Activated naive CD4-positive, alpha-beta T cell treated with anti-CD3 and anti-CD28 coated beads, Interleukin-2, amount 50 U/mL, for 24 hours (primary cell): ENCODE data around the gene CPLX1.
"Not testable (repeated sequence)": the region's sequence is repeated elsewhere in the genome, so short reads cannot be mapped to it uniquely, and the experiment has no call there.

Source experiments
- H3K27ac Mint-ChIP-seq: one replicate; pipeline ENCODE4 v1.8.0; 2021; ENCODE audit warnings: mild to moderate bottlenecking, mixed read lengths
- H3K27me3 Mint-ChIP-seq: one replicate; pipeline ENCODE4 v1.8.0; 2021; ENCODE audit warnings: mixed read lengths
- H3K36me3 Mint-ChIP-seq: one replicate; pipeline ENCODE4 v1.8.0; 2021; ENCODE audit warnings: mixed read lengths
- H3K4me1 Mint-ChIP-seq: one replicate; pipeline ENCODE4 v1.8.0; 2021; ENCODE audit warnings: mixed read lengths
- H3K4me3 Mint-ChIP-seq: one replicate; pipeline ENCODE4 v1.8.0; 2021; ENCODE audit warnings: mild to moderate bottlenecking, mixed read lengths
- H3K9me3 Mint-ChIP-seq: one replicate; pipeline ENCODE4 v1.8.0; 2021; ENCODE audit warnings: mixed read lengths

The CPLX1 gene

DNA sequence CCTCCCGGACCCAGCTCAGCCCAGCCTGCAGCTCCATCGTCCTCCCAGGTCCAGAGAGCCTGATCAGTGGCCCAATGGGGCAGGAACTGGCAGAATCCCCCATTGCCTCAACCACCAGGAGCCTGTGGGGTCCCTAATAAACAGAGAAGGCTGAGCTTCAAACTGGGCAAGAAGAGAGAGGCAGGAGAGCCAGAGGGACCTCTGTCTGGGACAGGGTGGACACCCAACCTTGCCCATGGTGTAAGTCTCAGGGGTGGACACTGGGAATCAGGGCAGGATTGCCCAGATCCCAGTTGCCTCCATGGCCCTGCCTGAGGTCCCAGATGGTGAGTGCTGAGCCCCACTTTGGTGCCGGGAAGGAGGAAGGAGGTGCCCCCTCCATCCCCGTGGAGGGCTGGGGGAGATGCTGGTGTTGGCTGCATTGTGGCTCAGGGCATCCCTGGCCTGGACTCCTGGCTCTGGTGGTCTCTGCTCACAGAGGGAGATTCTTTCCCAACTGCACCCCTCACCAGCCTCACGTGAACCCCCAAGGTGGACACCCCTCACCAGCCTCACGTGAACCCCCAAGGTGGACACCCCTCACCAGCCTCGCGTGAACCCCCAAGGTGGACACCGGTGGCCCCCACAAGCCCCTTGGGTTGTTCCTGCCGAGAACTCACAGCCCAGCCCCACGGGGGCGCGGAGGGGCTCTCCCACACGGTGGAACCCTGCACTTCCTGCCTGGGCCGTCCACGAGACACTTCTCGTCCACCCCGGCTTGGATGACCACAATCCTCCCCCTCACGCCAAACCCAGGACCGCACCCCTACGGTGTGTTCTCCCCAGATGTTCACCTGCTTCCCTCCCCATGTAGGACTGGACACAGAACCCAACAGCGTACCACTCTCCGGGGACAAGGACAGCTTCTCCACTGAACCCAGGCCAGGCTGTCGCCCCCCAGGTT lies 5.4 kb downstream of the CPLX1 start:
- Mint-ChIP-seq H3K9me3 (no peaks in the 10 kb centered on the region), H3K27me3 (peaks cover 25% of the 10 kb centered on the region), H3K4me3 (no peak overlapping the region), H3K27ac (no peak overlapping the region), H3K4me1 (no peaks in the 10 kb centered on the region), H3K36me3 (peaks cover 1% of the 10 kb centered on the region)

DNA sequence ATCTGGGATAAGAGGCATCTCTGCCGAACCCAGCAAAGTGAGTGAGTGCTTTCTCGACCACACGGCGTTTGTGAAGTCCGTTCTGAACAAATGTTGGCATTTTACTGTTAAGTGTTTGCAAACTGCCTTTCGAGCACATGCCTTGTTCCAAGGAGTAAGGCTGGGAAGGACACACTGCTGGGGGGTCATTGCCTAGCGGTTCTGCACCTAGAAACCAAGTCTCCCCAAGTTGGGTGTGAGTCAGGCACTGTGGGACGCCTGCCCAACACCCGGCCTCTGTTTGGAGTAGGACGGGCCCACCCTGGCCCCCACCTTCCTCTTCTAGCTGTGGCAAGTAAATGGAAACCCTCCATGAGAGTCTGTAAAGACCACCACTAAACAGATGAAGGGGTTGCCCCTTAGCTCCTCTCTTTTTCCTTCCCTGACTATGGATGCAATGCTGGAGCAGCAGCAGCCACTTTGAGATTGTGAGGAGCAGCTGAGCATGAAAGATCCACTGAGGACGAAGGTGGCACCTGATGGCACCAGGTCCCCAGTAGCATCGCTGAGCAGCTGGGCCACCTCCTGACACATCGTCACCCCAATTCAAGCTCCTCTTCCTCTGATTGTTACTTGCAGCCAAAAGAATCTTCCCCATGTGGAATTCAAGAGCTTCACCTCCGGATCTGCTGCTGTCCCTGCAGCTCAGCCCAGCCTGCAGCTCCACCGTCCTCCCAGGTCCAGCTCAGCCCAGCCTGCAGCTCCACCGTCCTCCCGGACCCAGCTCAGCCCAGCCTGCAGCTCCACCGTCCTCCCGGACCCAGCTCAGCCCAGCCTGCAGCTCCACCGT lies 6.3 kb downstream of the CPLX1 start:
- peaks cover 28% of the 10 kb centered on the region for H3K27me3 Mint-ChIP-seq
- H3K36me3 Mint-ChIP-seq = peaks cover 1% of the 10 kb centered on the region
- H3K4me3 Mint-ChIP-seq = no peak overlapping the region
- no peak overlapping the region for H3K27ac Mint-ChIP-seq
- H3K9me3 Mint-ChIP-seq = no peaks in the 10 kb centered on the region
- no peaks in the 10 kb centered on the region for H3K4me1 Mint-ChIP-seq

DNA sequence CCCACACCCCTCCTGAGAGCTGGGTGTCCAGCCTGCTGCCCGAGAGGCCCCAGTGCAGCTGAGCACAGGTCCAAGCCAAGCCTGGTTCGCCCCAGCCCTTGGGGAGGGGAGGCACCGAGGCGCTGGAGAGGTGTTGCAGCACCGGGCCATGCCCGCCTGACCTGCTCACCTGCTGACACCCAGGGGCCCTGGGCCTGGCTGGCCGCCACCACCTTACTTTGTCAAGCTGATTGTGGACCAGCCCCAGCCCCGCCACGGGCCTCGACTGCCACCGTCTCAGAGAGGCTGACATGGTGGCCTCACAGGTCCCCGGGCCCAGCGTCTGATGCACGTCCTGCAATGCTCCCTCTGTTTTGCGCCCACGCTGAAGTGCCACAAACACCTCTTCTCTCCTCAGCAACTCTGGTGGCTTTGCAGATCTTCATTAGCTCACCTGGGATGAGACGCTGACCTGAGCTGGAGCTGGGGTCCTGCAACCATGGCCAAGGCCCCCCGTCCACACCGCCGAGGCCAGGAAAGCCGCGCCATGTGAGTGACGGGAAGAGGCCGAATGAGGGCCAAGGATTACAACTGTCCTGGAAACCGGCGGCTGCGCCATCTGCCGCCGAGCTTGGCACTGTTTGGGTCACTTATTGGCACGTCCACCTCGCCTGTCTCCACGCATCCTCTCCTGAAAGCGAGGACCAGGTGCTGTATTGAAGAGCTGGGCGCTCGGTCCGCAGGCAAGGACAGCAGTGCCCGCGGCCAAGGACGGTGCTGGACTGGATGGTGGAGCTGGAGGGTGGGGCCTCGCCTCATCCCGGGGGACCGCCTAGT lies 7.6 kb downstream of the CPLX1 start:
- no peak overlapping the region for H3K27ac Mint-ChIP-seq
- H3K4me1 Mint-ChIP-seq = no peaks in the 10 kb centered on the region
- peaks cover 1% of the 10 kb centered on the region for H3K36me3 Mint-ChIP-seq
- H3K27me3 Mint-ChIP-seq = peaks cover 35% of the 10 kb centered on the region
- H3K9me3 Mint-ChIP-seq = no peaks in the 10 kb centered on the region
- H3K4me3 Mint-ChIP-seq = no peak overlapping the region

DNA sequence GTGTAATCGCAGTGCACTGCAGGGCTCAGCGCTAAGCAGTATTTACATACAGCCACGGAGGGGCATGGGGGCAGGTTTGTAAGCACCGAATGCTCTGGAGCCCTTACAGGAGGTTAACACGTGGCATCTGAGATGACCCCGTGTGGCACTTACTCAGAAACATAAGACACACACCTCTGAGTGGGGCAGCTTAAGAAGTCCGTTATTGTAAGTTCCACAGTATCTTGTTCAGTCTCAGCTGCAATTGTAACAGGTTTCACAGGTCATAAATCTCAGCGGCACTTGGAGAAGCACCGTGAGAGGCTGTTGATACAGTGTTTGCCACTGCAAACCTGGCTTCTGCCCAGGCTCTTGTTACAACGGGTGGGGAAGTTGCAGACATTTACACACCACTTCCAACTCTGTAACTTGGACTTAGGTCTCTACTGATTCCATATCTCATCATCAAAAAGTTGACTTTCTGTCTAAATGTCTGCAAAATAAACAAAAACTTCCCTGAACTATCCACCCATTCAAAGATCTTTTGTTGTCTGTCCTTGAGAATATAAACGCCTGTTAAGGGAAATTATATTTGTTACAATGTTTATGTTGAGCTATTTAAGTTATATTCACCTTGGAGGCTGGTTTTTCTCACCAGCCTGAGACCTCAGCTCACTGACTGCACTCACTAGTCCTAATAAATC lies 10.3 kb downstream of the CPLX1 start:
- H3K4me1 Mint-ChIP-seq = no peaks in the 10 kb centered on the region
- no peak overlapping the region for H3K27ac Mint-ChIP-seq
- H3K9me3 Mint-ChIP-seq = no peaks in the 10 kb centered on the region
- H3K4me3 Mint-ChIP-seq = no peak overlapping the region
- H3K36me3 Mint-ChIP-seq = no peaks in the 10 kb centered on the region
- H3K27me3 Mint-ChIP-seq = peaks cover 32% of the 10 kb centered on the region

DNA sequence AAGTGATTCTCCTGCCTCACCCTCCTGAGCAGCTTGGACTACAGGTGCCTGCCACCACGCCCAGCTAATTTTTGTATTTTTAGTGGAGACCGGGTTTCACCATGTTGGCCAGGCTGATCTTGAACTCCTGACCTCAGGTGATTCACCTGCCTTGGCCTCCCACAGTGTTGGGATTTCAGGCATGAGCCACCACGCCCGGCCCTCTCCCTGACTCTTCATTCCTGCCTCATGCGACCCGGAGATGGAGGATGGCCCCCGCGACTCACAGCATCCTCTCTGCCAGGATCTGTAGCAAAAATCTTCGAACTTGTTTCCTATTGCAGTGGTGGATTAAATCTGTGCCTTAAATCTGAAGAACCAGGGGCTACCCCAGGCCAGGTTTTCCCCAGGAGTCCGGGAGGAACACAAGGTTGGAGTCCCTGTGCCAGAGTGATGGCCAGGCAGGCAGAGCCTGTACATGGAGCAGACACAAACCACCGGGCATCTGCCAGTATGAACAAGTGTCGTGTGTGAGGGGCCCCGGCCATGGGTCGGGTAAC lies 11.5 kb downstream of the CPLX1 start:
- Mint-ChIP-seq H3K4me3 (no peak overlapping the region), H3K4me1 (no peaks in the 10 kb centered on the region), H3K27ac (peak overlapping the region; percentile 15), H3K27me3 (peaks cover 32% of the 10 kb centered on the region), H3K36me3 (no peaks in the 10 kb centered on the region), H3K9me3 (no peaks in the 10 kb centered on the region)

DNA sequence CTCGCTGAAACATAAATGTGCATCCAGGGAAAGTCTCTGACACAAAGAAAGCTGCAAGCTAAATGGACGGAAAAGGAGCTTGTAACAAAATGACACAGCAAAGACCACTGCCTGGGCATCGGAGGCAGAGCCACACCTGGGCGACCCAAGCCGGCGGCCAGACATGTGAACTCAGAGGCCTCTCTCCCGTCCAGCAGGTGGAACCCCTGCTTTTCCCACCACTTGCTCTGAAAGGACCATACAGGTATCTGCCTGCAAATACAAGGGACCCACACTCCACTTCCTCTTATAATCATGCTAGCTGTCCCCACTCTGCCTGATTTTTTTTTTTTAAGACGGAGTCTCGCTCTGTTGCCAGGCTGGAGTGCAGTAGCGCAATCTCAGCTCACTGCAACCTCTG lies 12.0 kb downstream of the CPLX1 start:
- H3K27me3 Mint-ChIP-seq = peaks cover 32% of the 10 kb centered on the region
- H3K27ac Mint-ChIP-seq = no peak overlapping the region
- H3K9me3 Mint-ChIP-seq = no peaks in the 10 kb centered on the region
- H3K4me3 Mint-ChIP-seq = no peak overlapping the region
- no peaks in the 10 kb centered on the region for H3K4me1 Mint-ChIP-seq
- no peaks in the 10 kb centered on the region for H3K36me3 Mint-ChIP-seq

DNA sequence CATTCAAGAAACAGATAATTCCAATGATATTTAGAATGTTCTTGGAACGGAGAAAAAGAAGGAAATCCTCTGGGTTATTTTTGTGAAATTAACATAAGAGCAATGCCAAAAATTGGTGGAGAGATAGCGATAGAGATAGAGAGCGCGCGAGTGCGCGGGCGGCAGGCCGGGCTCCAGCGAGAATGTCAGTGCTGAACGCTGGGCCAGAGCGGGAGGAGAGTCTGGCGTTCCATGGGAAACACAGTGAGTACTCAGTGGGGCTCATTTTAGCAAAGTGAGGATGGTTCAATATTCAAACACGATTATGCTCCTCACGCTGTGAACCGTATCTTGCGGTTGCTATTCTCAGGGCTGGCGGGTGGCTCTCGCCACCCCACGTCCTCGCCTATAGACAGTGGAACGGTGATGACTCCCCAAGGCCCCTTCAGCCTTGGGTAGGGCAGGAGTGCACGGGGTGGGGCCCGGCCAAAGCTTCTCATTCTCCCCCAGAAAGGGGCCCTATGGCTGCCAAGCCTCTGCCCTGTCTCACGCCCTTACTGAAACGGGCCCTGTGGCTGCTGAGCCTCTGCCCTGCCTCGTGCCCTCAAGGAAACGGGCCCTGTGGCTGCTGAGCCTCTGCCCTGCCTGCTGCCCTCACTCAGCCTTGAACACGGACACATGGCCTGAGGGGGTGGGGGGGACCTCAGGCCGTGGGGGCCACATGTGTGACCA lies 16.9 kb downstream of the CPLX1 start:
- H3K4me1 Mint-ChIP-seq = no peaks in the 10 kb centered on the region
- H3K9me3 Mint-ChIP-seq = no peaks in the 10 kb centered on the region
- peaks cover 21% of the 10 kb centered on the region for H3K27me3 Mint-ChIP-seq
- no peak overlapping the region for H3K4me3 Mint-ChIP-seq
- no peak overlapping the region for H3K27ac Mint-ChIP-seq
- no peaks in the 10 kb centered on the region for H3K36me3 Mint-ChIP-seq

DNA sequence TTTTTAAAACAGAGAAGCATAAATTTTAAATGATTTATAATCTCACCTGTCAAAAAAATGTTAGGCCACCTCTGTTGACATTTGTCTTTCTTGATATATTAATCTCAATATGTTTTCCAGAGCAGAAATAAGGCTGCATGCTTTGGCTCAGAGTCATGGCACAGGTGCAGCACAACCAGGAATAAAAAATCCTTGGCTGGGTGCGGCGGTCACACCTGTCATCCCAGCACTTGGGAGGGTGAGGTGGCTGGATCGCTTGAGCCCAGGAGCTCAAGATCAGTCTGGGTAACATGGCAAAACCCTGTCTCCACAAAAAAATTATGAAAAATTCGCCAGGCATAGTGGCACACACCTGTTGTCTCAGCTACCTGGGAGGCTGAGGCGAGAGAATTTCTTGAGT lies 18.1 kb downstream of the CPLX1 start:
- Mint-ChIP-seq H3K9me3 (no peaks in the 10 kb centered on the region), H3K36me3 (no peaks in the 10 kb centered on the region), H3K27me3 (peaks cover 11% of the 10 kb centered on the region), H3K27ac (no peak overlapping the region), H3K4me3 (no peak overlapping the region), H3K4me1 (no peaks in the 10 kb centered on the region)

DNA sequence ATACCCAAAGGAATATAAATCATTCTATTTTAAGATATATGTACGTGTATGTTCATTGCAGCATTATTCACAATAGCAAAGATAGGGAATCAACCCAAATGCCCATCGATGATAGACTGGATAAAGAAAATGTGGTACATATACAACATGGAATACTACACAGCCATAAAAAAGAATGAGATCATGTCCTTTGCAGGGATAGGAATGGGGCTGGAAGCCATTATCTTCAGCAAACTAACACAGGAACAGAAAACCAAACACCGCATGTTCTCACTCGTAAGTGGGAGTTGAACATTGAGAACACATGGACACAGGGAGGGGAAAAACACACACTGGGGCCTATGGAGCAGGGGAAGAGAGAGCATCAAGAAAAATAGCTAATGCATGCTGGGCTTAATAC lies 18.9 kb downstream of the CPLX1 start:
- H3K27me3 Mint-ChIP-seq, H3K9me3 Mint-ChIP-seq, H3K27ac Mint-ChIP-seq, H3K36me3 Mint-ChIP-seq, H3K4me3 Mint-ChIP-seq, H3K4me1 Mint-ChIP-seq: not testable (repeated sequence)

DNA sequence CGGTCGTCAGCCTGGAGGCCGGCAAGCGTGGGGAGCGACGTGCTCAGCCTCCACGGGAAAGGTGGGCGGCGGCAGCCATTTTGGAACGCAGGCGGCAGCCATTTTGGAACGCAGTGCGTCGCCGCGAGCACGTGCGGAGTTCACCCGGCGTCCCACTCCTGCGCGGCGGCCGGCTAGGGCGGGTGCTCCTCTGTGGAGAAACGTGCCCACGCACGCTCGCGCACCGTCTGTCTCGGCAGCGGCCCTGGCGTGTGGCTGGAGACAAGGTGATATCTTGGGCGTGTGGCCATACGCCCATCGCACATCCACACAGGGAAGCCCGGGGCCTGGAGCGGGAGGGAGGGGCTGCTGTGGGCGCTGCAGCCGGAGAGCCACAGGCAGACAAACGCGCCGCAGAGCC lies 21.1 kb downstream of the CPLX1 start:
- Mint-ChIP-seq H3K27ac (no peak overlapping the region), H3K36me3 (no peaks in the 10 kb centered on the region), H3K9me3 (no peaks in the 10 kb centered on the region), H3K4me1 (no peaks in the 10 kb centered on the region), H3K4me3 (no peak overlapping the region), H3K27me3 (peaks cover 3% of the 10 kb centered on the region)

DNA sequence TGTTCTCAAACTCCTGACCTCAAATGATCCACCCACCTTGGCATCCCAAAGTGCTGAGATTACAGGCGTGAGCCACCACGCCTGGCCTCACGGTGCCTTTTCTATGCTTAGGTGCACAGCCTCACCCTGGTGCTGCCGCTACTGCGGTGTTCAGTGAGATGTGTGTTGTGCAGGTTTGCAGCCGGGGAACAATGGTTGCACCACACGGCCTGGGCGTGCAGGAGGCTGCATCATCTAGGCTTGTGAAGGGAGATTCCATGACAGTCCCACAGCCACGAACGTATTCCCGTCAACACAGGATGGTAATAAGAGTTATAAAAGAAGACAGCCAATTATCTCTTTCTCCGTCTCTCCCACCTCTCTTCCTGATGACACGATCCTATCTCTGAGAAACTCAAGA lies 22.0 kb downstream of the CPLX1 start:
- no peaks in the 10 kb centered on the region for H3K36me3 Mint-ChIP-seq
- H3K4me1 Mint-ChIP-seq = peaks cover 6% of the 10 kb centered on the region
- H3K9me3 Mint-ChIP-seq = no peaks in the 10 kb centered on the region
- H3K27ac Mint-ChIP-seq = no peak overlapping the region
- H3K27me3 Mint-ChIP-seq = peaks cover 3% of the 10 kb centered on the region
- no peak overlapping the region for H3K4me3 Mint-ChIP-seq

DNA sequence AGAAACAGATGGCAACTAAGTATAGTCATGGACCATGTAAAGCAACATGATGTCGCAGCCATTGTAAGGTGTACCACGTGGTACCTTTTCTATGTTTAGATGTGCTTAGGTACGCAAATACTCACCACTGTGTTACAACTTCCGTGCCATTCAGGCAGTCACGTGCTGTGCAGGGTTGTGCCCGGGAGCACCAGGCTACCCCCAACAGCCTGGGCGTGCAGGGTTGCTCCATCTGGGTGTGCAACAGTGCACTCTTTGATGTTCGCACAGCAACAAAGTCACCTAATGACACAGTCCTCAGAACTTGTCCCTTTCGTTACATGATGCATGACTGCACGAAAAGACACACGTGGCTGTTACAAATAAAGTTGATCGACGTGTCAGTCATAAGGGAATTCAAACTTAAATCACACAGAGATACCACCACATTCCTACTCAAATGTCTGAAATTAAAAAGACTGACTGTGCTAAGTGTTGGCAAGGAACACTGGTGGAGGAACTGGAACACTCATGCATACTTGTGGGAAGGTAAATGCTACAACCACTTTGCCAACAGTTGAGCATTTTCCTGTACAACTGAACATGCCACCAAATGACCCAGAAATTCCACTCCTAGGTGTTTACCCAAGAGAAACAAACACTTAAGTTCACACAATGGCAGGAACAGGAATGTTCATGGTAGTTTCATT lies 24.3 kb downstream of the CPLX1 start:
- Mint-ChIP-seq H3K36me3 (no peaks in the 10 kb centered on the region), H3K27ac (no peak overlapping the region), H3K4me1 (peaks cover 8% of the 10 kb centered on the region), H3K9me3 (no peaks in the 10 kb centered on the region), H3K27me3 (peaks cover 5% of the 10 kb centered on the region), H3K4me3 (no peak overlapping the region)

DNA sequence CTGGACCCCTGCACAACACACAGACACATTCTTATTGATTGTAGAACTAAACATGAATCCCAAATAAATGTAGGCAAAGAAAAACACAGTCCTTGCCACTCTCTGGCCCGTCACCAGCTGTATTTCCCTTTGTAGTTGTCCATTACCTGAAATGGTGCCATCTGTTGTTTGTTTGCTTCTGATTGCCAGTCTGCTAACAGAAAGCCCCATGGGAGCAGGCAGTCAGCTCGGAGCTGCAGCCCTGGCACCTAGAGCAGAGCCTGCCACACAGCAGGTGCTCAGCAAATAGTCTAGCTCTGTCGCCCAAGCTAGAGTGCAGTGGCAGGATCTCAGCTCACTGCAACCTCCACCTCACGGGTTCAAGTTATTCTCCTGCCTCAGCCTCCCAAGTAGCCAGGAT lies 28.9 kb downstream of the CPLX1 start:
- Mint-ChIP-seq H3K4me1 (peaks cover 28% of the 10 kb centered on the region), H3K27ac (no peak overlapping the region)

DNA sequence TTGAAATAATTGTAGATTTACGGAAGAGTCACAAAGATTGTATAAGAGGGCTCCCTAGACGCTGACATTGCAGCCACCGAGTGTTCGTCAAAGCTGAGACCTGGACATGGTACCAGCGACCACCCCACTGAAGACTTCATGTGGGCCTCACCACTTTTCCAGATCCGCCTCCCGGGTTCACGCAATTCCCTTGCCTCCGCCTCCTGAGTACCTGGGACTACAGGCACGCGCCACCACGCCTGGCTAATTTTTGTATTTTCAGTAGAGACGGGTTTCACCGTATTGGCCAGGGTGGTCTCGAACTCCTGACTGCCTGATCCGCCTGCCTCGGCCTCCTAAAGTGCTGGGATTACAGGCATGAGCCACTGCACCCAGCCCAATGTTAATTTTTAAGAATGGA lies 29.7 kb downstream of the CPLX1 start:
- Mint-ChIP-seq H3K27ac (no peak overlapping the region), H3K4me1 (peaks cover 28% of the 10 kb centered on the region), H3K36me3 (no peaks in the 10 kb centered on the region), H3K9me3 (no peaks in the 10 kb centered on the region), H3K4me3 (peak overlapping the region; percentile 30), H3K27me3 (peaks cover 27% of the 10 kb centered on the region)

More for the DNA sequence above, 28.9 kb downstream of the CPLX1 start:
- Mint-ChIP-seq H3K36me3 (no peaks in the 10 kb centered on the region), H3K4me3 (no peak overlapping the region), H3K9me3 (no peaks in the 10 kb centered on the region), H3K27me3 (peaks cover 27% of the 10 kb centered on the region)
